Measurements from ENCODE around the gene KRT82. TPM values are rescaled to one million over a fixed set of nuclear protein-coding genes. Genes with fewer than 3 reads are reported as not detected.

Gene KRT82
- total and polyA plus RNA-seq, 2 experiments from 2014 or later, result not detected

DNA sequence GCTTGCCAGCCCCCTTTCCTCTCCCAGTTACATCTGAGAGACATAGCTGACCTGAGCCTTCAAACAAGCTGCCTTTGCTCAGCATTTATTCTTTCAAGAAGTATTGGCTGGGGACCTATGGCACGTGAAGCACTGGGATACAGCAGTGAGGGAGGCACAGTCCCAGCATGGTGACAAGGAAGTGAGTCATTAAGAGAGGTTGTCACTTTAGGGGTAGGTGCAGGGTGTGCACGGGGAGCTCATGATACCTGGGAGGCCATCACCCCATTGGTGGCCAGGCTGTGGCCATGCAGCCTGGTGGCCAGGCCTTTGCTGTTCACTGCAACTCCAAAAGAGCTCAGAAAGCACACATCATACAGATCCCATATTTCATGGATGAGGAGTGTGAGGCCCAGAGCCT is 33.7 kb upstream of the KRT82 start:
- Histone ChIP-seq H4K20me1 (ENCODE audit: insufficient read depth, poor library complexity, severe bottlenecking) (no peaks in the 10 kb centered on the region), H3K9me3 (ENCODE audit: low read depth) (no peaks in the 10 kb centered on the region), H3K4me1 (ENCODE audit: insufficient read depth) (peaks cover 24% of the 10 kb centered on the region), H3K36me3 (replicated peaks; ENCODE audit: insufficient read depth, low read depth) (no peaks in the 10 kb centered on the region), H2AFZ (no peak overlapping the region), H3K79me2 (no peaks in the 10 kb centered on the region), H3K27me3 (no peaks in the 10 kb centered on the region), H3K4me3 (no peak overlapping the region), H3K9me2 (replicated peaks; ENCODE audit: insufficient read depth) (no peaks in the 10 kb centered on the region), H3K4me2 (no peak overlapping the region), H3K27ac (peak overlapping the region; percentile 76)
- DNase-seq (ENCODE audit: low spot score), result no peak
- no peak for TF ChIP-seq EZH2phosphoT487 (IDR thresholded peaks at IDR 0.05; ENCODE audit: low read depth, severe bottlenecking, unreplicated experiment)
- no peak for TF ChIP-seq EZH2 (IDR thresholded peaks at IDR 0.05; ENCODE audit: borderline replicate concordance)
- TF ChIP-seq, protein P1, sequence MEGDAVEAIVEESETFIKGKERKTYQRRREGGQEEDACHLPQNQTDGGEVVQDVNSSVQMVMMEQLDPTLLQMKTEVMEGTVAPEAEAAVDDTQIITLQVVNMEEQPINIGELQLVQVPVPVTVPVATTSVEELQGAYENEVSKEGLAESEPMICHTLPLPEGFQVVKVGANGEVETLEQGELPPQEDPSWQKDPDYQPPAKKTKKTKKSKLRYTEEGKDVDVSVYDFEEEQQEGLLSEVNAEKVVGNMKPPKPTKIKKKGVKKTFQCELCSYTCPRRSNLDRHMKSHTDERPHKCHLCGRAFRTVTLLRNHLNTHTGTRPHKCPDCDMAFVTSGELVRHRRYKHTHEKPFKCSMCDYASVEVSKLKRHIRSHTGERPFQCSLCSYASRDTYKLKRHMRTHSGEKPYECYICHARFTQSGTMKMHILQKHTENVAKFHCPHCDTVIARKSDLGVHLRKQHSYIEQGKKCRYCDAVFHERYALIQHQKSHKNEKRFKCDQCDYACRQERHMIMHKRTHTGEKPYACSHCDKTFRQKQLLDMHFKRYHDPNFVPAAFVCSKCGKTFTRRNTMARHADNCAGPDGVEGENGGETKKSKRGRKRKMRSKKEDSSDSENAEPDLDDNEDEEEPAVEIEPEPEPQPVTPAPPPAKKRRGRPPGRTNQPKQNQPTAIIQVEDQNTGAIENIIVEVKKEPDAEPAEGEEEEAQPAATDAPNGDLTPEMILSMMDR (IDR thresholded peaks at IDR 0.05; ENCODE audit: poor library complexity), result no peak
- 88% methylated on average over 2 of the region's 2 CpGs for WGBS (ENCODE audit: low lambda C conversion rate, missing lambda C conversion rate)

DNA sequence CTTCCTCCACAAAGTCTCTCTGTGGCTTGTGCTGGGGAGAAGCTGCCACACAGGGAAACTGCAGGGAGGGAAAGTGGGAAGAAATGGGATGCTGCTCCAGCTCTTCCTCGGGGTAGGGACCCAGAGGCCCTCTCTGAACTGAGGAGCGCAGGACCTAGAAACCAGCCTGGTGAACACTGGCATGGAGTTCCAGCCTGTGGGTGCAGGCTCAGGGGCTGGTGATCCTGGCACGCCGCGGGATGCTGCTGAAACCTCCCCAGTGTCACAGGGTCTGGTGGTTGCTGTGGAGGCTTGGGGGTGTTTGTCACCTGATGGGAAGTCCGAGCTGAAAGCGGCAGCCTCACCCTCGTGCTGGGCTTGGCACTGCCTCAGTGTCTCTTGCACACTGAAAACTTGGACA is 33.3 kb upstream of the KRT82 start:
- no peak overlapping the region for H3K4me2 ChIP-seq
- no peak overlapping the region for H3K4me3 ChIP-seq
- H3K27ac ChIP-seq, result no peak overlapping the region
- no peaks in the 10 kb centered on the region for H3K79me2 ChIP-seq
- no peaks in the 10 kb centered on the region for H3K9me3 ChIP-seq (ENCODE audit: low read depth)
- no peaks in the 10 kb centered on the region for H3K36me3 ChIP-seq (replicated peaks; ENCODE audit: insufficient read depth, low read depth)
- WGBS (ENCODE audit: low lambda C conversion rate, missing lambda C conversion rate), result 84% methylated on average over 8 of the region's 8 CpGs
- no peaks in the 10 kb centered on the region for H3K27me3 ChIP-seq
- H2AFZ ChIP-seq, result no peak overlapping the region
- peaks cover 24% of the 10 kb centered on the region for H3K4me1 ChIP-seq (ENCODE audit: insufficient read depth)
- DNase-seq (ENCODE audit: low spot score), result no peak
- TF ChIP-seq EZH2 (IDR thresholded peaks at IDR 0.05; ENCODE audit: borderline replicate concordance) (no peak), EZH2phosphoT487 (IDR thresholded peaks at IDR 0.05; ENCODE audit: low read depth, severe bottlenecking, unreplicated experiment) (no peak)
- TF ChIP-seq, protein P1 (IDR thresholded peaks at IDR 0.05; ENCODE audit: poor library complexity), result no peak
- H4K20me1 ChIP-seq (ENCODE audit: insufficient read depth, poor library complexity, severe bottlenecking), result no peaks in the 10 kb centered on the region
- H3K9me2 ChIP-seq (replicated peaks; ENCODE audit: insufficient read depth), result no peaks in the 10 kb centered on the region

DNA sequence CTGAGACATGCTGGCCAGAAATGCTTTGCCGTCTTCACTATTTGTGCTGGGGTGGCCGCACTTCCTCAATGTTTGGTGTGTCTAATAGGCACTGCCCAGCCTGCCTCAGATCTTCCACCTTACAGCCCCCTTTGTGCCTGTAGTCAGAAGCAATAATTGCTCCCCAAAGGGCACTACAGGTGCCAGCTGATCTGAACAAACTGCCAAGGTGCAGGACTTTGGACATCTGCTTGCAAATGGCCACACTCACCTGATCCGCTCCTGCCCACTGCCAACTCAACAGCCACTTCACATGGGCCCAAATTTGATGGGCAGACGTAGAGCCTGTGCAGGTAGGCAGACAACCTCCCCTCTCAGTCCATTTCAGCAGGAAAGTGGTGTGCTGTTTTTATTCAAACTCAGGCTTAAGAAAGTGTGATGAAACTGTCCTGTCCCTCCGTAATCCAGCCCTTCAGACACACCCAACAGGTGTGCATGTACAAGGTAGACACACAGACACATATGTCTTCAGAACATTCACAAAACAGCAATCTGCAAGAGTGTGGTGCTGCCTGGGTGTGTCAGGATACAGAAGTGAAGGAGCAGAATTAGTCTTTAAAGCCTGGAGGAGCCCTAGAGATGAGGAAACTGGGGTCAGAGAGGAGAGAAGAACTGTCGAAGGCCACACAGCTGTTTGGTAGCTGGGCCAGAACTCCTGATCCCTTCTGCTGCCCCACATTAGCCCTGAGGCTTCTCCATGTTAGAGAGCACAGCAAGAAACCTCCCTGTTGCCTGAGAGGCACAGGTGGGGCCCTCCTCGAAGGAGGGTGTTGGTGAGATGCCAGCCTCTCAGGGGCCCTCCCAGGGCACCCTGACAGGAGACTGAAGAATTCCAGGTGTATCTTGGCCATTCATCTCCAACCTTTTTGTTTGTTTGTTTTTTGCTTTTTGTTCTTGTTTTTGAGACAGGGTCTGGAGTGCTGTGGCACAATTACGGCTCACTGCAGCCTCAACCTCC is 32.5 kb upstream of the KRT82 start:
- no peaks in the 10 kb centered on the region for H3K9me2 ChIP-seq (replicated peaks; ENCODE audit: insufficient read depth)
- no peaks in the 10 kb centered on the region for H3K79me2 ChIP-seq
- H3K4me3 ChIP-seq, result no peak overlapping the region
- DNase-seq (ENCODE audit: low spot score), result no peak
- no peak overlapping the region for H2AFZ ChIP-seq
- 93% methylated on average over 8 of the region's 8 CpGs for WGBS (ENCODE audit: low lambda C conversion rate, missing lambda C conversion rate)
- no peaks in the 10 kb centered on the region for H3K36me3 ChIP-seq (replicated peaks; ENCODE audit: insufficient read depth, low read depth)
- H3K4me1 ChIP-seq (ENCODE audit: insufficient read depth), result peaks cover 24% of the 10 kb centered on the region
- H3K4me2 ChIP-seq, result no peak overlapping the region
- no peaks in the 10 kb centered on the region for H3K27me3 ChIP-seq
- no peaks in the 10 kb centered on the region for H3K9me3 ChIP-seq (ENCODE audit: low read depth)
- no peak overlapping the region for H3K27ac ChIP-seq
- TF ChIP-seq EZH2phosphoT487 (IDR thresholded peaks at IDR 0.05; ENCODE audit: low read depth, severe bottlenecking, unreplicated experiment) (no peak), EZH2 (IDR thresholded peaks at IDR 0.05; ENCODE audit: borderline replicate concordance) (no peak)
- TF ChIP-seq, protein P1 (IDR thresholded peaks at IDR 0.05; ENCODE audit: poor library complexity), result no peak
- no peaks in the 10 kb centered on the region for H4K20me1 ChIP-seq (ENCODE audit: insufficient read depth, poor library complexity, severe bottlenecking)

All from hepatocyte (in vitro differentiated cells).